Mucosa of rectum (tissue), 2 donors: ENCODE results near the gene RPS6KC1.

ENCODE experiments used
- H3K27ac ChIP-seq, 2 donors: one replicate each; pipeline ENCODE4 v1.7.0; 2013; ENCODE audit warnings: inconsistent platforms in 2 of 2, low read depth in 2 of 2, low read length in 2 of 2
- H3K27me3 ChIP-seq, 2 donors: one replicate each; pipeline ENCODE4 v1.7.0; 2013; ENCODE audit warnings: low read length in 2 of 2; ENCODE audit not compliant: control insufficient read depth in 2 of 2, insufficient read depth in 2 of 2
- H3K36me3 ChIP-seq, 2 donors: one replicate each; pipeline ENCODE4 v1.7.0; 2013; ENCODE audit warnings: low read length in 2 of 2; ENCODE audit not compliant: control insufficient read depth in 2 of 2, insufficient read depth in 2 of 2
- H3K4me1 ChIP-seq, 2 donors: one replicate each; pipeline ENCODE4 v1.7.0; 2013; ENCODE audit warnings: low read length in 2 of 2, mild to moderate bottlenecking in 1 of 2; ENCODE audit not compliant: control insufficient read depth in 2 of 2, insufficient read depth in 2 of 2
- H3K4me3 ChIP-seq, 2 donors: one replicate each; pipeline ENCODE4 v1.7.0; 2013; ENCODE audit warnings: low read length in 2 of 2
- H3K9ac ChIP-seq, 2 donors: one replicate each; pipeline ENCODE4 v1.7.0; 2013; ENCODE audit warnings: low read length in 2 of 2, low read depth in 1 of 2, mild to moderate bottlenecking in 1 of 2
- H3K9me3 ChIP-seq, 2 donors: one replicate each; pipeline ENCODE4 v1.7.0; 2013; ENCODE audit warnings: low read length in 2 of 2; ENCODE audit not compliant: control insufficient read depth in 2 of 2
- donor health status: healthy.
- donor health status: Normal muscosa, but diverticular disease.

Gene RPS6KC1

GRCh38 chr1:213247038-213247437 is 196.0 kb downstream of the RPS6KC1 start:
- Histone ChIP-seq H3K9me3 (no peaks in the 10 kb centered on the region), H3K4me3 (no peak overlapping the region), H3K9ac (no peak overlapping the region), H3K27me3 (no peaks in the 10 kb centered on the region), H3K36me3 (no peaks in the 10 kb centered on the region), H3K27ac (no peak overlapping the region), H3K4me1 (no peaks in the 10 kb centered on the region)

- Histone ChIP-seq H3K27me3 (no peaks in the 10 kb centered on the region), H3K9ac (no peak overlapping the region), H3K27ac (no peak overlapping the region), H3K9me3 (no peaks in the 10 kb centered on the region), H3K4me3 (no peak overlapping the region), H3K36me3 (no peaks in the 10 kb centered on the region), H3K4me1 (no peaks in the 10 kb centered on the region)
Observed at GRCh38 chr1:213249395-213249794, 198.4 kb downstream of the RPS6KC1 start.

GRCh38 chr1:213250041-213250440 is 199.0 kb downstream of the RPS6KC1 start:
- no peak overlapping the region for H3K27ac ChIP-seq

GRCh38 chr1:213250446-213250845 is 199.4 kb downstream of the RPS6KC1 start:
- H3K27ac ChIP-seq: no peak overlapping the region
- H3K9ac ChIP-seq: no peak overlapping the region
- no peaks in the 10 kb centered on the region for H3K36me3 ChIP-seq
- no peaks in the 10 kb centered on the region for H3K27me3 ChIP-seq
- no peak overlapping the region for H3K4me3 ChIP-seq
- no peaks in the 10 kb centered on the region for H3K9me3 ChIP-seq
- no peaks in the 10 kb centered on the region for H3K4me1 ChIP-seq

More at GRCh38 chr1:213250041-213250440, 199.0 kb downstream of the RPS6KC1 start:
- Histone ChIP-seq H3K9ac (no peak overlapping the region), H3K4me3 (no peak overlapping the region), H3K4me1 (no peaks in the 10 kb centered on the region), H3K27me3 (no peaks in the 10 kb centered on the region), H3K9me3 (no peaks in the 10 kb centered on the region), H3K36me3 (no peaks in the 10 kb centered on the region)

GRCh38 chr1:213251972-213252371 is 200.9 kb downstream of the RPS6KC1 start:
- no peak overlapping the region for H3K9ac ChIP-seq
- no peak overlapping the region for H3K4me3 ChIP-seq
- no peak overlapping the region for H3K27ac ChIP-seq
- H3K27me3 ChIP-seq: no peaks in the 10 kb centered on the region
- no peaks in the 10 kb centered on the region for H3K4me1 ChIP-seq
- no peaks in the 10 kb centered on the region for H3K36me3 ChIP-seq
- H3K9me3 ChIP-seq: no peaks in the 10 kb centered on the region

- Histone ChIP-seq H3K4me3 (no peak overlapping the region), H3K27ac (no peak overlapping the region), H3K4me1 (no peaks in the 10 kb centered on the region), H3K9me3 (no peaks in the 10 kb centered on the region), H3K9ac (no peak overlapping the region), H3K27me3 (no peaks in the 10 kb centered on the region), H3K36me3 (no peaks in the 10 kb centered on the region)
Observed at GRCh38 chr1:213256438-213257087, 205.5 kb downstream of the RPS6KC1 start.

GRCh38 chr1:213260311-213261075 is 209.5 kb downstream of the RPS6KC1 start:
- no peak overlapping the region for H3K27ac ChIP-seq
- H3K27me3 ChIP-seq: no peaks in the 10 kb centered on the region
- H3K4me1 ChIP-seq: no peaks in the 10 kb centered on the region
- no peak overlapping the region for H3K4me3 ChIP-seq
- H3K36me3 ChIP-seq: no peaks in the 10 kb centered on the region
- no peaks in the 10 kb centered on the region for H3K9me3 ChIP-seq
- no peak overlapping the region for H3K9ac ChIP-seq

- no peak overlapping the region for H3K27ac ChIP-seq
- no peaks in the 10 kb centered on the region for H3K9me3 ChIP-seq
- no peak overlapping the region for H3K4me3 ChIP-seq
- H3K36me3 ChIP-seq: no peaks in the 10 kb centered on the region
- no peaks in the 10 kb centered on the region for H3K4me1 ChIP-seq
- H3K9ac ChIP-seq: no peak overlapping the region
- H3K27me3 ChIP-seq: no peaks in the 10 kb centered on the region
Observed at GRCh38 chr1:213264531-213264930, 213.5 kb downstream of the RPS6KC1 start.

- Histone ChIP-seq H3K36me3 (no peaks in the 10 kb centered on the region), H3K9ac (no peak overlapping the region), H3K4me1 (no peaks in the 10 kb centered on the region), H3K4me3 (no peak overlapping the region), H3K27me3 (no peaks in the 10 kb centered on the region), H3K27ac (no peak overlapping the region), H3K9me3 (no peaks in the 10 kb centered on the region)
Observed at GRCh38 chr1:213266983-213267772, 216.1 kb downstream of the RPS6KC1 start.

- Histone ChIP-seq H3K36me3 (peaks cover 0 to 2% of the 10 kb centered on the region in 2 donors), H3K27me3 (no peaks in the 10 kb centered on the region), H3K9me3 (no peaks in the 10 kb centered on the region), H3K9ac (no peak overlapping the region), H3K27ac (no peak overlapping the region), H3K4me3 (no peak overlapping the region), H3K4me1 (no peaks in the 10 kb centered on the region)
Observed at GRCh38 chr1:213268221-213268620, 217.2 kb downstream of the RPS6KC1 start.
